ENCODE results near the gene REG1B.

The REG1B gene, protein sequence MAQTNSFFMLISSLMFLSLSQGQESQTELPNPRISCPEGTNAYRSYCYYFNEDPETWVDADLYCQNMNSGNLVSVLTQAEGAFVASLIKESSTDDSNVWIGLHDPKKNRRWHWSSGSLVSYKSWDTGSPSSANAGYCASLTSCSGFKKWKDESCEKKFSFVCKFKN

DNA sequence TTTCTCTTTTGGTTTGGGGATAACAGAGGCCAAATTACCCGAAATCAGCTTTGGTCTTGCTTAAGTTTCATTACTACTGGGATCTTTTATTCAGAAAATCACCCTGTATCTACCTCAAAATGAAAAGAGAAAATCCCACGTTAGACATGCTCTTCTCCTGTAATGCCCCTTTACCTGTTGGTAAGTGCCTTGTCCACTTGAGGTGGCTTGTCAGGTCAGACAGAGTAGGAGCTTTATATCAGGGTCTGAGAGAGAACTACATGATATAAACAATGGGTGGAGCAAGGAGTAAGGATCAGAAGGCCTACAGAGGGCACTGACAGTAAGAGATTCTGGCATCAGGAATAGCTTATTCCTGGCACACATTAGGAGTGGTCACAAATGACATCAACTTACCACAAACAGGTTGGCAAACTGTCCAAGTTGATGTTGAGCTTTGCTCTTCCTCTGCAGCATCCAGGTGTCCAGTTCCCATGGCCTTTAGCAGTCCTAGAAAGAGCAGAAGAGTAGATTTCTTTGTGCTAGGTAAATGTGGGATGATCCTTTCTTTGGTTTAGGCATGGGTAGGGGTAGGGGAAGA lies at the start of gene REG1B:
Gene REG1B, minus strand, starts transcription at position 209 of the 580 bp plus-strand sequence. CDS start 381 bp downstream, outside the sequence.
- DNase-seq = no peak

DNA sequence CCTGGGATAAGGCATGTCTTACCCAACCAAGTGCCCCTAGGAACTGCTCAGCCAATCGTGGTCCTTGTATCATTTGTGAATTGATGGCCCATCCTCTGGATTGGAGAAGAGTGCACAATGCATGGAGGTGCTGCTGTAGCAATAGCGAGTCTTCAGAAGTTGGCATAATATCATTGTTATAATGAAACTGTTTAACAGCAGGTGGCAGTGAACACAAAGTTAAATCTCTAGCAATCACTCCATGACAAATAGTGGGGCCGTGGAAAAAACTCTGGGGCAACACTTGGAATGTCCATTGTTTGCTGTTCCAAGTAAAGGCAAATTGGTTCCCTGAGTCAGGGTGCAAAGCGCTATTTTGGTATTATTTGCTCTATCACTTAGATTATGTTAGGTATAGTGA lies 43.9 kb upstream of the REG1B start:
- no peak for DNase-seq

DNA sequence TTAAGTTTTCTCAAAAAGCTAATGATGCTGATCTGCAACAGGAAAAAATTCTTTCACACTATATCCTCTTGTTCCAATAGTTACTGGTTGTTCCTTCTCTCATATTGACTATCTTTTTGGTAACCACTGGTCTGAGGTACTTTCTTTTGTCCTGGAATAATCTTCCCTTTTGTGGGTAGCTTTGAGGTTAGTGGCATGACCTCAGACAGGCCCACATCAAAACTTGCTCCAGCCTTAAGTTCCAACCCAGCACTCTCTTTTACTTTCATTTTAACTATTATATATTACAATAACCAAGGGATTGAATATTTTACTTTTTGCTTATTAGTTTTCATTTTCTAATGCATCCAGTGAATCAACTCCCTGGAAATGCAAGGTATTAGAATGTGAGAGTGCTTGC lies 42.0 kb upstream of the REG1B start:
- DNase-seq = no peak

DNA sequence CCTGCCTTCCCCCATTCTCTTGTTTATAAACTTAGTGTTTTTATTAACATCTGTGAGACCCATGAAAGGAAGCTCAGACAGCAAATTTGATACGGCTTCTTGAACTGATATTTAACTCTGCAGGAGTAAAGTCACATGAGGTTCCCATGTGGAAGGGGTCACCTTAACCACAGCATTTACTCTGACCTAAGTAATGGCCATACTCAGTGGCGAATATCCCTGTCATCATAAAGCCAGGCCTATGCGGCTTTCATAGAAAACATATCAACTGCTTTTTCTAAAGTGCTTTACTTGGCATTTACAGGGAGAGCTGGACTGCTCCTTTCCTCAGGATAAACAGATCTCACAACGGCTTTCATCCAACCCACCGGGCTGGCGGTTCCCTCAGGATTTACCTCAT lies 41.5 kb upstream of the REG1B start:
- DNase-seq = no peak

DNA sequence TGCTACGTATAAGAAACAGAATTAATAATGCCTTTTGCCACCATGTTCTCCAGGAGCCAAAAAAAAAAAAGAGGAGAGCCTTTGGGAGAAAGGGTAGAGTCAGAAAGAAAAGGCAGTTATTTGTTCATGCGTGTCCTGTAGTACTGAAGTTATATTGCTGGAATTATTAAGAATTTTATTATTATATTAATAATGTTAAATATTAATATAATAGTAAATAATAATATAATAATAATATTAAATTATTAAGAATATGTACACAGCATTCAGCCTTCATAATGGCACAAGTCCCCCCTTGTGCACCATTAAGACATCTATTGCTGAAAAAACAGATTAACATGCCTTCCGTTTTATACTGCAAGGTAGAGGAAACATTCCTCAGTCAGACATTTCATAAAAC lies 40.6 kb upstream of the REG1B start:
- DNase-seq = no peak

DNA sequence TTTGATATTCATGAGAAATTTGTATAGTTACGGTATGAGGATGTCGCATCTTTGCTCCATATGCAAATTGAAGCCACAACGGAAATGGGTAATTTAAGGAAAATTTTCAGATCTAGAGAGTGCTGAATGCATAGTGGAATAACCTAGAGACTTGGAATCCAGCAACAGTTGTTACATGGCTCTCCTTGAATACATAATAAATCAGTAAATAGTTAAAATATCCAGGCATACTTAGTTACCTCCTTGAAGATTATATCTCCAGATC lies 37.9 kb upstream of the REG1B start:
- DNase-seq = no peak

DNA sequence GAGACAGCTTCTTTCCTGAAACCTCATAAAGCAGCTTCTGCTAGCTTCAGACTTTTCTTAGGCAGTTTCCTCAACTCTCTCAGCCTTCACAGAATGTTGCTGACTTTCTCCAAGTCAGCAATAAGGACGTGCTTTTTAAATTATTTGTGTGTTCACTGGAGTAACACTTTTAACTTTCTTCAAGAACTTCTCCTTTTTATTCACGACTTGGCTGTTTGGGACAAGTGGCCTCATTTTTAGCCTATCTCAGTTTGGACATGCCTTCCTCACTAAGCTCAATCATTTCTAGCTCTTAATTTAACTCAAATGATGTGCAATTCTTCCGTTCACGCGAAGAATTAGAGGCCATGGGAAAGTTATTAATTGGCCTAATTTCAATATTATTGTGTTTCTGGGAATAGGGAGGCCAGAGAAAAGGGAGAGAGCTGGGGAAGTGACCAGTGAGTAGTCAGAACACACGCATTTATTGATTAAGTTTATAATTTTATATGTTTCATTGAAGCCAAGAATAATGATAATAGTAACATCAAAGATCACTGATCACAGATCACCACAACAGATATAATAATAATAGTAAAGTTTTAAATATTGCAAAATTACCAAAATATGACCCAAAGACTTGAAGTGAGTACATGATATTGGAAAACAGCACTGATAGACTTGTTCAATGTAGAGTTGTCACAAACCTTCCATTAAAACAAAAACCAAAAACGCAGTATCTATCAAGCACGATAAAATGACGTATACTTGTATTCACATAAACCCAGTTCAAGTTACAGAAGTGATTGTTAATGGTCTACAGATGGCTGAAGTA lies 37.3 kb upstream of the REG1B start:
- DNase-seq = no peak

DNA sequence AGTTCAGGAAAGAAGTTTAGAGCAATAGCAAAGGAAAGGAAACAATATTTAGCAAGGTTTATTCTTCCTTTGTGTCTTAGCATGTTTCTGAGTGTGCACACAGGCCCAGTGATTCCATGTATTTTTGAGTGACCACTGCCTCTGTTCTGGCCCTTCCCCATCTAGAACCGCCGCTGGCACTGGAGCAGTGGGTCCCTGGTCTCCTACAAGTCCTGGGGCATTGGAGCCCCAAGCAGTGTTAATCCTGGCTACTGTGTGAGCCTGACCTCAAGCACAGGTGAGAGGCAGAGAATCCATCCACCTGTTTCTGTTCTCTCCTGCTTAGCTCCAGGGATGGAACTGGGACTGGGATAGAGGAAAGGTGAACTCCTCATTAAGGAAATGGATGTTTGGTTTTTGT lies 34.9 kb upstream of the REG1B start:
- DNase-seq = no peak

DNA sequence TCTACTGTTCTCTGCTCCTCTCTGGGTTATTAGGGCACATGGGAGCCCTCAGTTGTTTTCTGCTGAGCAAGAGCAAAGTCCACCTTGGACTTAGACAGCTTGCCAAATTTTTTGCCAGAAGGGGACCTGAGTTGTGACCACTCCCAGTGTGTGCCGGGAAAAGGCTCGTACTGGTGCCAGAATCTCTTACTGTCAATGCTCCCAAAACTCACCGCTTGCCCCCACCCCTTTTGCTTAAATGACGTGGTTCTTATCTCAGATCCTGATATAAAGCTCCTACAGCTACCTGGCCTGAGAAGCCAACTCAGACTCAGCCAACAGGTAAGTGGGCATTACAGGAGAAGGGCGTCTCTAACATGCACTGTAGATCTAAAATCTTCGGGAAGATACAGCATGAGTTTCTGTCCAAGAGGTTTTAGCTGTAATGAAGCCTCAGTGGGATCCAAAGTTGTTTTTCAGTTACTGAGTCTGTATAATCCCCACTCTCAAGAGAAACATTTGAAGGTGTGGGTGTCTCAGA lies 32.5 kb upstream of the REG1B start, which contains the start of gene REG1A:
Gene REG1A, plus strand, starts transcription at position 295 of the 520 bp plus-strand sequence. CDS start 374 bp downstream, outside the sequence.
- DNase-seq = no peak

DNA sequence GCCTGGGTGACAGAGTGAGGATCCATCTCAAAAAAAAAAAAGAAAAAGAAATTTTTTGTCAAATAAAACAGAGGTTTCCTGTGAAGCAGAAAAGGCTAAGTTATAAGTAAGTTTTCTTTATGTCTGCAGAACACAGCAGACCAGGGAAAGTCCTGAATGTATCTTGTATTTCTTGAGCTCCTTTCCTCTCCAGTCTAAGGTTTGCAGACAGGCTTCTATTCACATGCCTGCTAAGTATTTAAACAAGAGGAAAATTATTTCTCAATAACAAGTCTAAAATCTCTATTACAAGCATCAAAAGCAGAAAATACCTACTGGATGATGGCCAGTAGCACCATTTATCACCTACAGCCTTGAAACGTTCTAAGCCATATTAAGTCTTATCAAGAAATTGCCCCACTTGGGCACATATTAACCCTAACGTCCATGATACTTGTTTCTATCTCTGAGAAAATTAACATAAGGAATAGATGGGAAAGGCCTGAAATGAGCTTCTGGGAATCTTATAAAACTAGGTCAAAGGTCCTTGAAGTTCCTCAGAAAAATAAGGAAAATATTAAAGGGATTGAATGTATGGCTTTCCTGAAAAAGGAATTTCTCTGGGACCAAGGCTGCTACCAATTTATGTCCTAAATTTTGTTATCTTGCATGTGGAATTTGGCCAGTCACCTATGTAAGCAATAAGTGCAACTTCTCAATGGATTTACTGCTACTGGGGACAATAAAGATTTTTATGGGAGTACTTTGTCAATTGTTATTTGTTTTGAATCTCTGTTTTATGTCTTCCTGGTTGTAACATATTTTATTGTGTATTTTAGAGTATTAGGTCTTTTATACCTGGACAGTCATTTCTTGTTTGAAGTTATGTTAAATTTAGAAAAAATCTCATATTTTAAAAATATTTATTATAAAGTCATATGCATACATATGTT lies 29.5 kb upstream of the REG1B start:
- no peak for DNase-seq

DNA sequence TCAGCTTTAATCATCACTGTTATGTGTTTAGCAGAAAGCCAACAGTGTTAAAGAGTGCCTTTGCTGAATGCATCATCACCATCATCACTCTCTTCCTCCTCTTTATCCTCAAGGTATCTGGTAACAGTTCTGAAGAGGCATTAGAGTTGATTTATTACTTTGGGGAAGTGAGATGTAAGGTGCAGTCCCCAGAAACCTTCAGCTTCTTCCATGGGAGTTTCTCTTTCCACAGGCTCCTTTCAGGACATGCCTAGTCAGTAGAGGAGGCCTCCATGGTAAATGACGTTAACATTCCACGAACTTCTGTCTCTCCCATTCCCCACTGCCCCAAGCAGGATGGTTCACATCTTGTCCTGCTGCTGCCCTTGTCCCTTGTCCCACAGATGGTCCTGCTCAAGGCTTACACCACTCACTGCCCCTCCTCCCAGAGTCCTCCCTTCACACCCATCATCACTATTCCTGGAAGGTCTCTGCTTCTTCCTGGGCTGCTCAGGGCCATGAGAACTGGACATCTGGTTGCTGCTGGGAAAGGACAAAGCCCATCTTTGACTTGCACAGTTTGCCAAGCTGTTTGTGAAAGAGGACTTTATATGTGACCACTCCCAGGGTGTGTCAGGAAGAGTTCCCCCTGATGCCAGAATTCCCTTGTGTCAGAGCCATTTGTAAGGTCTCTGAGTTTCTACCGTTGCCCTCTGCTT lies 27.2 kb upstream of the REG1B start:
- DNase-seq = no peak

DNA sequence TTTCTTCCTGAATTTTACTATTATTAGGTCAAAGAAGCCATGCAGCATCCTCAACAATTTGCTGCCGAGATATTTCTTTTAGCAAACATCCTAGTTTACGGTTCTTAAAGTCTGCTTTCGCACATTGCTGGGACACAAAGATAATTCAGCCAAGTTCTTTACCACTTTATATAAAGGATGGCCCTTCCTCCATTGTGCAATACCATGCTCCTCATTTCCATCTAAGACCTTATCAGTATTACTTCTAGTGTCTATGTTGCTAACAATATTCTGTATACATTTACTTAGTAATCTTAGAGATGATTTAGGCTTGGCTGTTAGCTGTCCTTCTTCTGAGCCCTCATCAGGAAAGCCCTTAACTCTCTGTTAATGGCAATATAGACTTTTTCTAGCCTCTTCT lies 24.5 kb upstream of the REG1B start:
- DNase-seq = no peak

DNA sequence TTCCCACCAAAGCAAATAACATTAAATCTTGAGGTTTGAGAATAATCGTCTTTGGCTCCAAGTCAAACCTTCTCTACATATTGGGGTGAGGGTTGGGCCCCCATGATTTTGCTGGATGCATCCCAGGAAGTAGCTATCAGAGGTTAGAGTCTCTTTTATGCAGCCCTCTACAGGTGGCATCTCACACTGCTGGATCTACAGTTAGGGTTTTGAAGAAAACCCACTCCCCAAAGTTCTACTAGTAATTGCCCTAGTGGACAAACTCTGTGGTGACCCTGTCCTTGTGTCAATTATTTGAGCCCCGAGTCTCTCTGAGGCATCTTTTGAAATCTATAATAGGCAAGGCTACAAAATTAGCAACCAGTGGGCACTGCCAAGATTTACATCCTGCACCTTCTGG lies 17.5 kb upstream of the REG1B start:
- no peak for DNase-seq

DNA sequence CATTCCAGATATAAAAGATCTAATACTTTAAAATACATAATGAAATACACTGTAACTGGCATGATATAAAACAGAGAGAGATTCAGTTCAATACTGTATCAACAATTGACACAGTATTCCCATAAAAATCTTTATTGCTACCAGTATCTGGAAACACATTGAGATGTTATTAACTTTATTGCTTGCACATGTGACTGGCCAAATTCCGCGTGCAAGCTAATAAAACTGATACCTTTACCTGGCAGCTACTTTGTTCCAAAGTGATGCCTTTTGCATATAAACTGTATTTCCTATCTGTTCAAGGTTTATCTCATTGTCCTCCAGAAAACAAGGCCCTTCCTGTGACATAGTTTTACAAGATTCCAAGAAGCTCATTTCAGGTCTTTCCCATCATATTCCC lies 15.4 kb upstream of the REG1B start:
- no peak for DNase-seq

DNA sequence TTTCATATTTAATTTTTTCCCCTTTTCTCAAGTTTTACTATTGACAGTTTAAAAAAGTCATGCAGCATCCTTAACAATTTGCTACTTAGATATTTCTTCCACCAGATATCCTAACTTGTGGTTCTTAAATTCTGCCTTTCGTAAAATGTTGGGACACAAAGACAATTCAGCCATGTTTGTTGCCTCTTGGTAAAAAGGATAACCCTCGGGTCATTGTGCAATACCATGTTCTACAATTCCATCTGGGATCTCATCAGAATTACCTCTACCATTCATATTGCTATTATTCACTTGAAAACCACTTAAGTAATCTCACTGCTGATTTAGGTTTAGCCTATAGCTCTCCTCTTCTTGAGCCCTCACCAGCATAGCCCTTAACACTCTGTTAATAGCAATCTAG lies 13.2 kb upstream of the REG1B start:
- DNase-seq = no peak

DNA sequence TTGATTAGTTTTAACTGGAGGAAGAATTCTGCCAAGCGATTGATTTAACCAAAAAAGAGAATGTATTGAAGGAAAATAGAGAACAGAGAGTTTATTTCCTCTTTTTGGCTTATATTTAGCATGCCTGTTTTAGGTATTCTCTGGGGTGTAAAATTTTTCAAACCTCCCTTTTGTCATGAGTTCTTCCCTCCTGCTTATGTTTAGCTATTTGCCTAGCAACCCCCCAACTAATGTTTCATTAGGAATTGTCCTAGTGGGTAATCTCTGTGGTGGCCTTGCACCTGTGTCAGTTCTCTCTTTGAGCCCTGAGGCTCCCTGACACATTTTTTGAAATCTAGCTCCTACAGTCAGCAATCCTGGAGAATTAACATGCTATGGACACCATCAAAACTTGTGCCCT lies 12.5 kb upstream of the REG1B start:
- DNase-seq = no peak

DNA sequence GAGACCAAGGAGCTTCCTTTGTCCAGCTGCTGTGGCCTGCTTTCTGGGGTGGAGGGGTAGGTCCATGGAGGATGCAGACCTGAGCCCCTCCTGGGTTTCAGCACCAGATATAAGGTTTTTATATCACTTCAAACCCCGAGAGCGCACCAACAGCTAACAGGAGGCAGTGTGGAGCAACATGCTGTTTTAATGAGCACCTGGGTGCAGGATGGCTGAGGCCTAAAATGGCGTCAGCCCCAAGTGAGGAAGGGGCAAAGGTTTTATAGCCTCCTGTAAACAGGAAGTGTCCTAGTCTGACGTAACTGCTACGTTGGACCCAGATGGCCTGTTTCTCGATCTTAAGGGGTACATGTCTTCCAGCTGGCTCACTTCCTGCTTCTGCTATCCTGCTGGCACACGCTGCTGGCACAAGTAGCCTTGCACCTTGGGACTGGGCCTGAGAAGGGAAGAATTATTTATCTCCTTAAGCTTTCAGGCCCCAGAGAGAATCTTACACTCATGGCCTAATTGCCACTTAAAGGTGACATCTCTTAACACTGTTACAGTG lies 11.4 kb upstream of the REG1B start:
- no peak for DNase-seq

DNA sequence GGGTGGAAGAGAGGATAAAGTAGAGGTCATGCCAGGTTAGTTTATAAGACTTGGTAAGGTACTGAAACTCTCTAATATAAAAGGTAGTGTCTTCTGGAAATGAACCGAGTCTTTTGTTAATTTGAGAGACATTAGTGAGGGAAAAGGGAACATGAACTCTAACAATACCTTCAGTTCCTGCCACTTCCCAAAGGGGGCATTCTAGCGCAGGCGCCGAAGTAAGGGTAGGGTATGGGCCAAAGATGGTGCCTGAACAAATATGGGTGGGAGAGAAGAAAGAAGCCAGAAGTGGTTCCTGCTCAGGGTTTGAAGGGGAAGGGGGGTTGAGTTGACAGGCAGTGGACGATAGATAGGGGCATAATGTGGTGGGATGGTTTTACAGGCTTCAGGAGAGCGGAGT lies 10.1 kb upstream of the REG1B start:
- no peak for DNase-seq

DNA sequence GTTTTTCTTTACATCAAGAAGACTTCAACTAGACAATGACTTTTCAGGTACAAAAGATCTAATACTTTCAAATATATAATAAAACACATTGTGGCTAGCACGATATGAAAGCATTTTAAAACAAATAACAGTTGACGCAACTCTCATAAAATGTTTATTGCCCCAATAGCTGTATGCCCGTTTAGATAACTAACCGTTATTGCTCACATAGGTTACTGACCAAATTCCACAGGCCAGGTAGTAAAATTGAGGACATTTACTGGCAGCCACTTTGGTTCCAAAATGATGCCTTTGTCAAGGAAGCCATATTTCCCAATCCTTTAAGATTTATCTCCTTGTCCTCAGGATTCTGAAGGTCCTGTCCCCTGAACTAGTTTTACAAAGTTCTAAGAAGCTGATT lies 2.9 kb upstream of the REG1B start:
- DNase-seq = no peak

DNA sequence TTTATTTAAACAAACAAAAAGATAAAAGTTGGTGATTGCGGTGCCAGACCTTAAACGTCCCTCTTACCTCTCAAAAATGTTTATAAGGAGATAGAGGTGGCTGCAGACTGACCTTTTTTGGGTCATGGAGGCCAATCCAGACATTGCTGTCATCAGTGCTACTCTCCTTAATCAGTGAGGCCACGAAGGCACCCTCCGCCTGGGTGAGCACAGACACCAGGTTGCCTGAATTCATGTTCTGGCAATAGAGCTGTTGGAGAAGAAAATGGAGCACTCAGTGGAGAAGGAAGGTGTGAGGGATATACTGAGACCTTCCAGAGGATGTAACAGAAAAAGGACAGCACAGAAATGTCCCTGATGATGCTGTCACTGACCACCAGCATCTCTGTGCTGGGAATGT lies 1.5 kb downstream of the REG1B start:
- DNase-seq = no peak

DNA sequence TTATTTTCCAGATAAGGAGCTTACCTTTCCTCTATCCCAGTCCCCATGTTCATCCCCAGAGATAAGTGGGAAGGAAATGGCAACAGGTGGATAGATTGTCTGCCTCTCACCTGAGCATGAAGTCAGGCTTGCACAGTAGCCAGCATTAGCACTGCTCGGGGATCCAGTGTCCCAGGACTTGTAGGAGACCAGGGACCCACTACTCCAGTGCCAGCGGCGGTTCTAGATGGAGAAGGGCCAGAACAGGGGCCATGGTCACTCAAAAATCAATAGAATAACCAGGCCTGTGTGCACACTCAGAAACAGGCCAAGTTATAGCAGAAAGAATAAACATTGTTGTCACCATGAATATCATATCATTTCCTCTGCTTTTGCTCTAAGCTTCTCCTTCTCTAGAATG lies 2.4 kb downstream of the REG1B start:
- no peak for DNase-seq

DNA sequence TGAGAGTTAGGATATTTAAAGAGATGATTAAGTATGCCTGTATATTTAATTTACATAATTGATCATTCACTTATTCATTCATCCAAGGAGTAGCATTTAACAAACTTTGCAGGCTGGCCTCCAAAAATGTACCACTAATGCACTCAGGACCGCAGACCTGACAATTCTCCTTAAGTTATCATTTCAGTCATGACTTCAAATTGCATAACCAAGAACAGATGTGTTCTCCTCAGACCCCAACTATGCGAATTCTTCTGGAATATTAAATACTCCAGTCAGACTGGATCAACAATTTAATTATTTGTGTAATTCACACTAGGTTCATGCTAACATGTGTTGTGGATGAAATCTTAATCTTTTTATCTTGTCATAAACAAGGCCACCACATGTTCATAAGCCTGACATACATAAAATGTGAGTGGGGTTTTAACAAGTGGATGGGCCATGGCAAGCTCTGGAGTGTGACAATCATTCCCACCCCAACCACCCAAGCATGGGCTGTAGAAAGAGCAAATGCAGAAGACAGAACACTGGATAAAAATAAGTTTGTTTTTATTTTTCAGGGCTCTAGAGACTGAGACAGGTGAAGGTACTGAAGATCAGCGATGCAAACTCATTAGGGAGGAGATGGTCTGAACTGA lies 3.2 kb downstream of the REG1B start:
- DNase-seq = no peak
